Astrocyte (in vitro differentiated cells and primary cell): Measurements from ENCODE around the gene FBP1. TPM values are rescaled to one million over a fixed set of nuclear protein-coding genes. Genes with fewer than 3 reads are reported as not detected.

ENCODE experiments used
- DNase-seq: peaks from one replicate; pipeline ENCODE4 v3.0.0-alpha.2; 2010; ENCODE audit warnings: low read depth
- FAIRE-seq: peaks from 2 replicates; lab custom pipeline; 2011; peaks lifted over from hg19 to GRCh38; lab: Jason Lieb, UNC
- H2AFZ ChIP-seq: 2 replicates; pipeline ENCODE4 v1.6.0; 2012; ENCODE audit warnings: low read depth, low read length, inconsistent platforms
- H3K27ac ChIP-seq: 2 replicates; pipeline ENCODE4 v1.5.1; 2011; ENCODE audit warnings: low read depth, low read length, inconsistent platforms
- H3K27me3 ChIP-seq: 2 replicates; pipeline ENCODE4 v1.6.0; 2011; ENCODE audit warnings: low read length, inconsistent platforms; ENCODE audit not compliant: insufficient read depth
- H3K36me3 ChIP-seq: 2 replicates; pipeline ENCODE4 v1.5.1; 2011; ENCODE audit warnings: low read length, inconsistent platforms; ENCODE audit not compliant: insufficient read depth
- H3K4me1 ChIP-seq: 2 replicates; pipeline ENCODE4 v1.5.1; 2011; ENCODE audit warnings: low read length, inconsistent platforms; ENCODE audit not compliant: insufficient read depth
- H3K4me2 ChIP-seq: 2 replicates; pipeline ENCODE4 v1.6.0; 2012; ENCODE audit warnings: low read length, inconsistent platforms
- H3K4me3 ChIP-seq: 2 replicates; pipeline ENCODE4 v1.5.1; 2011; ENCODE audit warnings: low read depth, mild to moderate bottlenecking, low read length, inconsistent platforms; ENCODE audit not compliant: insufficient read depth
- H3K79me2 ChIP-seq: 2 replicates; pipeline ENCODE4 v1.6.0; 2012; ENCODE audit warnings: mild to moderate bottlenecking, low read length, inconsistent platforms; ENCODE audit not compliant: insufficient read depth
- H3K9ac ChIP-seq: 2 replicates; pipeline ENCODE4 v1.6.0; 2012; ENCODE audit warnings: mild to moderate bottlenecking, low read length, inconsistent platforms
- H3K9me3 ChIP-seq: 2 replicates; pipeline ENCODE4 v1.5.1; 2012; ENCODE audit warnings: low read depth, mild to moderate bottlenecking, low read length, inconsistent platforms; ENCODE audit not compliant: insufficient read depth
- H4K20me1 ChIP-seq: 2 replicates; pipeline ENCODE4 v1.6.0; 2012; ENCODE audit warnings: low read length, inconsistent platforms; ENCODE audit not compliant: insufficient read depth
- H3K27ac Mint-ChIP-seq: one replicate; pipeline ENCODE4 v1.8.0; 2021; ENCODE audit warnings: mild to moderate bottlenecking, mixed read lengths; ENCODE audit not compliant: unreplicated experiment
- H3K27me3 Mint-ChIP-seq: one replicate; pipeline ENCODE4 v1.8.0; 2021; ENCODE audit warnings: low read depth, mixed read lengths; ENCODE audit not compliant: unreplicated experiment
- H3K36me3 Mint-ChIP-seq: one replicate; pipeline ENCODE4 v1.8.0; 2021; ENCODE audit warnings: low read depth, mixed read lengths; ENCODE audit not compliant: unreplicated experiment
- H3K4me1 Mint-ChIP-seq: one replicate; pipeline ENCODE4 v1.8.0; 2021; ENCODE audit warnings: low read depth, mixed read lengths; ENCODE audit not compliant: unreplicated experiment
- H3K4me3 Mint-ChIP-seq: one replicate; pipeline ENCODE4 v1.8.0; 2021; ENCODE audit warnings: mild to moderate bottlenecking, moderate library complexity, mixed read lengths; ENCODE audit not compliant: unreplicated experiment
- H3K9me3 Mint-ChIP-seq: one replicate; pipeline ENCODE4 v1.8.0; 2021; ENCODE audit warnings: mild to moderate bottlenecking, mixed read lengths; ENCODE audit not compliant: unreplicated experiment
- EZH2 ChIP-seq: IDR thresholded peaks from 2 replicates; pipeline ENCODE4 v1.6.1; 2012; ENCODE audit warnings: mild to moderate bottlenecking, low read length, inconsistent platforms; ENCODE audit not compliant: insufficient read depth
- total RNA-seq: library from RNA; stranded (reverse); gene quantifications from 2 replicates; pipeline ENCODE4 v1.2.1, GENCODE V29; 2021
- TF ChIP-seq, protein P1 (sequence below): IDR thresholded peaks from 2 replicates; pipeline ENCODE4 v1.5.1; 2011; ENCODE audit warnings: low read depth, mild to moderate bottlenecking, inconsistent platforms, low read length, moderate library complexity; ENCODE audit not compliant: insufficient read depth

Gene FBP1
- total RNA-seq, 1 donor from 2014 or later, result 0.25 TPM

DNA sequence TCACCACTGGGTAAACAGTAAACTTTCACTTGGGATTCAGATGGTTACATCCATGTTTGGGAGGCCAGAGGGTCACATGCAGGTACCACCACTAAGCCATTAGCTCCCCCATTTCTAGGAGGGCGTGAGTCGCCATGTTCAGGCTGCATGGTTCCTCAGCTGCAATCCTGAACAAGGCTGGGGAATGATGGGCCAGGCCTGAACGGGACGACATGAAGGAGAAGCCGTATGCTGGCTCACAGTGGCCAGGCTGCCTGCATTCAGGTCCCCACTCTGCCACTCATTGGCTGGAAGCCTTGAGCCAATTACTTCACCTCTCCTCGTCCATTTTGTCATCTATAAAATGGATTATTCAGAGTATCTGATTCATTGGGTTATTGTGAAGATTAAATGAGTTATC lies 36.7 kb downstream of the FBP1 start:
- Histone ChIP-seq H2AFZ (no peak overlapping the region), H4K20me1 (no peaks in the 10 kb centered on the region), H3K27ac (no peak overlapping the region), H3K4me2 (no peak overlapping the region), H3K4me3 (no peak overlapping the region), H3K27me3 (peaks cover 20% of the 10 kb centered on the region), H3K9me3 (no peaks in the 10 kb centered on the region), H3K9ac (no peak overlapping the region), H3K79me2 (no peaks in the 10 kb centered on the region), H3K4me1 (no peaks in the 10 kb centered on the region), H3K36me3 (no peaks in the 10 kb centered on the region)
- no peak for FAIRE-seq
- Mint-ChIP-seq H3K27me3 (peaks cover 27% of the 10 kb centered on the region), H3K27ac (no peak overlapping the region), H3K4me1 (no peaks in the 10 kb centered on the region), H3K9me3 (peaks cover 1% of the 10 kb centered on the region), H3K4me3 (no peak overlapping the region), H3K36me3 (no peaks in the 10 kb centered on the region)
- no peak for DNase-seq
- TF ChIP-seq, protein P1, sequence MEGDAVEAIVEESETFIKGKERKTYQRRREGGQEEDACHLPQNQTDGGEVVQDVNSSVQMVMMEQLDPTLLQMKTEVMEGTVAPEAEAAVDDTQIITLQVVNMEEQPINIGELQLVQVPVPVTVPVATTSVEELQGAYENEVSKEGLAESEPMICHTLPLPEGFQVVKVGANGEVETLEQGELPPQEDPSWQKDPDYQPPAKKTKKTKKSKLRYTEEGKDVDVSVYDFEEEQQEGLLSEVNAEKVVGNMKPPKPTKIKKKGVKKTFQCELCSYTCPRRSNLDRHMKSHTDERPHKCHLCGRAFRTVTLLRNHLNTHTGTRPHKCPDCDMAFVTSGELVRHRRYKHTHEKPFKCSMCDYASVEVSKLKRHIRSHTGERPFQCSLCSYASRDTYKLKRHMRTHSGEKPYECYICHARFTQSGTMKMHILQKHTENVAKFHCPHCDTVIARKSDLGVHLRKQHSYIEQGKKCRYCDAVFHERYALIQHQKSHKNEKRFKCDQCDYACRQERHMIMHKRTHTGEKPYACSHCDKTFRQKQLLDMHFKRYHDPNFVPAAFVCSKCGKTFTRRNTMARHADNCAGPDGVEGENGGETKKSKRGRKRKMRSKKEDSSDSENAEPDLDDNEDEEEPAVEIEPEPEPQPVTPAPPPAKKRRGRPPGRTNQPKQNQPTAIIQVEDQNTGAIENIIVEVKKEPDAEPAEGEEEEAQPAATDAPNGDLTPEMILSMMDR, result no peak
- no peak for TF ChIP-seq EZH2

DNA sequence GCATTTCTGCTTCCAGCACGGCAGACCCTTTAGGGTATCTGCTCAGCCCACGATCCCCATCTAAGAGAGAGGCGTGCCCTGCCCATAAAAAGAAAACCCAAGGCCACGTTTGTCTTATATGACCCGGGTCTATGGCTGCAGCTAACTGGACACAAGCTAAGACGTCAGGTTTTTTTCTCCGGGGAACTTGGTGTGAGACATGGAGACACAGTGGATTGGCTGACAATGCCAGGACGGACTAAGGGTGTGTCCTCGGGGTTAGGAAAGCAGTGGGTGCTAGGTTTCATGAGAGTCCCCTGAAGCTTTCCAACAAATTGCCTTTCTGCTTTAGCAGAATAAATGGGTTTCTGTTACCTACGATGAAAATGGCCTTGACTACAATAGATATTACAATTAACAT lies 38.6 kb downstream of the FBP1 start:
- TF ChIP-seq EZH2, result no peak
- TF ChIP-seq, protein P1, result no peak
- no peak overlapping the region for H3K4me3 ChIP-seq
- Mint-ChIP-seq H3K27me3 (peaks cover 14% of the 10 kb centered on the region), H3K4me3 (no peak overlapping the region), H3K4me1 (no peaks in the 10 kb centered on the region), H3K36me3 (no peaks in the 10 kb centered on the region), H3K27ac (no peak overlapping the region), H3K9me3 (peaks cover 1% of the 10 kb centered on the region)
- no peak for FAIRE-seq
- peaks cover 7% of the 10 kb centered on the region for H3K27me3 ChIP-seq
- no peaks in the 10 kb centered on the region for H3K79me2 ChIP-seq
- H3K9ac ChIP-seq, result no peak overlapping the region
- no peak overlapping the region for H3K27ac ChIP-seq
- H3K4me1 ChIP-seq, result no peaks in the 10 kb centered on the region
- no peak overlapping the region for H2AFZ ChIP-seq
- DNase-seq, result no peak
- no peak overlapping the region for H3K4me2 ChIP-seq
- H4K20me1 ChIP-seq, result no peaks in the 10 kb centered on the region
- no peaks in the 10 kb centered on the region for H3K9me3 ChIP-seq
- H3K36me3 ChIP-seq, result no peaks in the 10 kb centered on the region

DNA sequence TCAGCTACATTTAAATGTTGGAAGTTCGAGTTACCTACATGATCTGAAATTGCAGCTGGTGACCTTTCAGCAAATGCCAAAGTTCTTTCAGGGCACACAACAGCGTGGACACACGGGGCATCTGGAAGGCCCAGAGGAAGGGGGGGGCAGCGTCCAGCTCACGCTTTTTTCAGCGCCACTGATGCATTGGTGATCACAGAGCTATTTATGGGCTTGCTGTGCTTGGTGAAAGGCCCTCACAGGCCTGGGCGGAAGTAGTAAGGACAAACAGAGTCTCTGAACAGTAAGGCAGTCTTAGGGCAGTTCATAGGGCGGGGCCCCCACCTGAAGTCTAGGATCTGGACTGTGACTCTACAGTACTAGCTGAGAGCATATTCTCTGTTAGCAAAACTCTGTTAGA lies 39.1 kb downstream of the FBP1 start:
- H3K27me3 ChIP-seq, result peaks cover 5% of the 10 kb centered on the region
- H3K27ac ChIP-seq, result no peak overlapping the region
- H3K9me3 Mint-ChIP-seq, result peaks cover 1% of the 10 kb centered on the region
- no peak overlapping the region for H3K9ac ChIP-seq
- no peaks in the 10 kb centered on the region for H3K9me3 ChIP-seq
- no peak overlapping the region for H3K27ac Mint-ChIP-seq
- H3K36me3 Mint-ChIP-seq, result no peaks in the 10 kb centered on the region
- H3K36me3 ChIP-seq, result no peaks in the 10 kb centered on the region
- peaks cover 14% of the 10 kb centered on the region for H3K27me3 Mint-ChIP-seq
- H2AFZ ChIP-seq, result no peak overlapping the region
- no peaks in the 10 kb centered on the region for H3K79me2 ChIP-seq
- TF ChIP-seq EZH2, result no peak
- TF ChIP-seq, protein P1, result no peak
- H3K4me2 ChIP-seq, result no peak overlapping the region
- H3K4me3 ChIP-seq, result no peak overlapping the region
- H3K4me1 Mint-ChIP-seq, result no peaks in the 10 kb centered on the region
- no peak overlapping the region for H3K4me3 Mint-ChIP-seq
- FAIRE-seq (no peak), DNase-seq (no peak)
- no peaks in the 10 kb centered on the region for H3K4me1 ChIP-seq
- no peaks in the 10 kb centered on the region for H4K20me1 ChIP-seq
